Natural killer cell treated with Interleukin-12 subunit alpha and Interleukin-12 subunit beta and Interleukin-15 and Interleukin-18, amount 100 ng/mL, for 72 hours (primary cell): ENCODE results near the gene NUP188. TPM values are rescaled to one million over a fixed set of nuclear protein-coding genes. Genes with fewer than 3 reads are reported as not detected.
A peak's percentile ranks its signal among the peaks of the same experiment; 100 is the strongest.

Source experiments
- ATAC-seq, 2 donors: fragments of 150-1000 bp; cut with Tn5 transposase in 1 of 2; sonication (Bioruptor Pico), chemical (Tn5 transposase) in 1 of 2; 2 replicates each; pipeline ENCODE4 v1.10.0; 2021
- DNase-seq: peaks from one replicate; pipeline ENCODE4 v3.0.0; 2022; ENCODE audit warnings: low spot score
- H3K27ac Mint-ChIP-seq, 2 donors: 1 replicate in 1 of 2; 2 replicates in 1 of 2; pipeline ENCODE4 v1.8.0; 2022; ENCODE audit warnings: mixed read lengths in 2 of 2, mild to moderate bottlenecking in 1 of 2, moderate library complexity in 1 of 2
- H3K27me3 Mint-ChIP-seq, 2 donors: 1 replicate in 1 of 2; 2 replicates in 1 of 2; pipeline ENCODE4 v1.8.0; 2022; ENCODE audit warnings: mixed read lengths in 2 of 2
- H3K36me3 Mint-ChIP-seq: one replicate; pipeline ENCODE4 v1.8.0; 2022; ENCODE audit warnings: mixed read lengths
- H3K4me1 Mint-ChIP-seq, 2 donors: 1 replicate in 1 of 2; 2 replicates in 1 of 2; pipeline ENCODE4 v1.8.0; 2022; ENCODE audit warnings: low read depth in 2 of 2, mixed read lengths in 2 of 2, mild to moderate bottlenecking in 1 of 2
- H3K4me3 Mint-ChIP-seq: one replicate; pipeline ENCODE4 v1.8.0; 2022; ENCODE audit warnings: mixed read lengths
- H3K9me3 Mint-ChIP-seq: 2 replicates; pipeline ENCODE4 v1.8.0; 2022; ENCODE audit warnings: mixed read lengths
- total RNA-seq, 2 donors: library from RNA; stranded (reverse); gene quantifications; one replicate each; pipeline ENCODE4 v1.2.3, GENCODE V29; 2022

NUP188 gene
- total RNA-seq, 2 donors from 2014 or later, result 103 to 143 TPM

DNA sequence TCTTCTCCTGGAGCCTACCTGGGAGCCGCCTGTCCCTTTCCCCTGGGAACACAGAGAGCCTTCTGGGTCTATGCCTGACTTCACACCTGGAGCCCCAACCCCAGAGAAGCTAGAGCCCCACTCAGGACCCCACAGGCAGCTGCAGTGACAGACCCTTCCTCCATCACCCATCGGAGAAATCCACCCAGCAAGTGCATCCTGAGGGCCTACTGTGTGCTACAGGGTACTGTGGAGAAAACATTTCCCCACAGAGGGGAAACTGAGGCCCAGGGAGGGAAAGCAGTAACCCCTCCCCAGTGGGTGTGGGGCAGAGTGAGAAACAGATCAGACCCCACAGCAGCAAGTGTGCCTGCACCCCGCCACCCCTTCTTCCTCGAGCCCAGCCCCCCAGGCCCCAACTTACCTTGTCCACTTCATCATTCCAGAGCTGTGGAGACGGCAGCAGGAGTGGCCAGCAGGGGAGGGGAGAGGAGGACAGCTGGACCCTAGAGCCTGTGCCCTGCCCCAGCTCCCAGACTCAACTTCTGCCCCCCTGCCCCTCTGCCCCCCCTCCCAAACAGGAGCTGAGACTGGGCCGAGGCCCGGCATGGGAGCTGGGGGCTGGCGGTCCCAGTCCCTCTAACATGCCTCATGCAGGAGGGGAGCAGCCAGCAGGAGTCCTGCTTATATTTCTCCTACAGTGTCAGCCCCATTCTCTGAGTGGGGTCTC, 62.9 kb downstream of the NUP188 start:
- H3K9me3 Mint-ChIP-seq, result no peaks in the 10 kb centered on the region
- DNase-seq (no peak), ATAC-seq (no peak)
- no peak overlapping the region for H3K27ac Mint-ChIP-seq
- H3K36me3 Mint-ChIP-seq, result peaks cover 4% of the 10 kb centered on the region
- H3K4me1 Mint-ChIP-seq, result no peaks in the 10 kb centered on the region
- H3K27me3 Mint-ChIP-seq, result no peaks in the 10 kb centered on the region
- no peak overlapping the region for H3K4me3 Mint-ChIP-seq

DNA sequence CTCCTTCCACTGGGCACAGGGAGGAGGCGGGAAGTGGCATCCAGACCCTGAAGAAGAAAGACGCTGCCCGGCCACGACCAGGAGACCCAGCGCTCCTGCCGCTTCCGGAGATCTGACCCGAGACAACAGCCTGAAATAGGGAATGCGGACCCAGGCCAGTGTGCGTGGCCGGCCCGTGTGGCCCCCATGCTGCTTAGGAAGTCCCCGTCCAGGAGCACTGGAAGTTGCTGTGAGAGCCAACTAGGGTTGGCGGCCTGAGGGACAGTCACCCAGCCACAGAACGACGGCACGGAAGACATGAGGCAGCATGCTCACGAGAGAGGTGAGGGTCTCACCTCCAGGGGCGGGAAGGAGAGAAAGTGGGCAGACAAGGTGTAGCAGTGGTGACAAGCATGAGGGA, 63.7 kb downstream of the NUP188 start:
- H3K4me1 Mint-ChIP-seq, result no peaks in the 10 kb centered on the region
- no peaks in the 10 kb centered on the region for H3K27me3 Mint-ChIP-seq
- H3K27ac Mint-ChIP-seq, result no peak overlapping the region
- peaks cover 4% of the 10 kb centered on the region for H3K36me3 Mint-ChIP-seq
- H3K9me3 Mint-ChIP-seq, result no peaks in the 10 kb centered on the region
- no peak for DNase-seq
- no peak overlapping the region for H3K4me3 Mint-ChIP-seq
- no peak for ATAC-seq

DNA sequence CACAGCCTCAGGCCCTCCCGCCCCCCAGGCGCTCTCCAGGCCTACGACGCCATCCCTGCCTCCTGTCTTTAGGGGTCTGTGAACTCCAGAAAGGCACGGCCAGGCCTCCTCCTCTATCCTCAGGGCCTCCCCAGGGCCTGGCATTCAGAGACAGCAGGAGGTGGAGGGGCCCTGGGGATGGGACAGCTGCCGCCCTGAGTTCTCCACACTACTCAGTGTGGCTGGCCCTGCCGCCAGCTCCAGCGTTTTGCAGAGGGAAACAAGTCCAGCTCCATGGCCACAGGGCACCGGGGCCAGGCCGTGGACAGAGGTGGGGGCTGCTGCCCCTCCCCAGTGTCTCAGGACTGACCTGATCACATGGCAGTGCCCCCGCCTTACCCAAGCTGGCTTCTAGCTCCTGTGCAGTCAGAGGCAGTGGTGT, 64.3 kb downstream of the NUP188 start:
- DNase-seq, result no peak
- H3K27ac Mint-ChIP-seq, result no peak overlapping the region
- peaks cover 4% of the 10 kb centered on the region for H3K36me3 Mint-ChIP-seq
- H3K4me3 Mint-ChIP-seq, result no peak overlapping the region
- ATAC-seq, result no peak
- H3K4me1 Mint-ChIP-seq, result no peaks in the 10 kb centered on the region
- H3K9me3 Mint-ChIP-seq, result no peaks in the 10 kb centered on the region
- no peaks in the 10 kb centered on the region for H3K27me3 Mint-ChIP-seq

DNA sequence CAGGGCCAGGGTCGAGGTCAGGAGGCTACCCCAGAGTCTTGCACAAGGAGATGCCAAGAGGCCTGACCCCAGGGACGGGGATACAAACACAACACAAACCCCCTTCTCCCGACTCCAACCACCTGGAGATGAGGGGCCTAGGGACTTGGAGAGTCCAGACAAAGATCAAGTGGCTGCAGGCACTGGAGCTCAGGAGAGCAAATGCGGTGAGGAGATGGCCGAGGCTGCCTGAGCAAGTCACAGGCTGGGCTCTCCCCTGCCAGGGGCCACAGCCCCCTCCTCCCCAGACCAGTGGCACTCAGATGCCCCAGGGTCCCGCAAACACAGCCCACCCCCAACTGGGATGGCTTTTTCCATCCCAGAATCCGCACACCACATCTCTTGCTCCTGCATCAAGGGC, 64.8 kb downstream of the NUP188 start:
- H3K4me1 Mint-ChIP-seq, result no peaks in the 10 kb centered on the region
- no peaks in the 10 kb centered on the region for H3K9me3 Mint-ChIP-seq
- H3K4me3 Mint-ChIP-seq, result no peak overlapping the region
- DNase-seq, result no peak
- ATAC-seq, result no peak
- no peaks in the 10 kb centered on the region for H3K27me3 Mint-ChIP-seq
- peaks cover 4% of the 10 kb centered on the region for H3K36me3 Mint-ChIP-seq
- H3K27ac Mint-ChIP-seq, result no peak overlapping the region

DNA sequence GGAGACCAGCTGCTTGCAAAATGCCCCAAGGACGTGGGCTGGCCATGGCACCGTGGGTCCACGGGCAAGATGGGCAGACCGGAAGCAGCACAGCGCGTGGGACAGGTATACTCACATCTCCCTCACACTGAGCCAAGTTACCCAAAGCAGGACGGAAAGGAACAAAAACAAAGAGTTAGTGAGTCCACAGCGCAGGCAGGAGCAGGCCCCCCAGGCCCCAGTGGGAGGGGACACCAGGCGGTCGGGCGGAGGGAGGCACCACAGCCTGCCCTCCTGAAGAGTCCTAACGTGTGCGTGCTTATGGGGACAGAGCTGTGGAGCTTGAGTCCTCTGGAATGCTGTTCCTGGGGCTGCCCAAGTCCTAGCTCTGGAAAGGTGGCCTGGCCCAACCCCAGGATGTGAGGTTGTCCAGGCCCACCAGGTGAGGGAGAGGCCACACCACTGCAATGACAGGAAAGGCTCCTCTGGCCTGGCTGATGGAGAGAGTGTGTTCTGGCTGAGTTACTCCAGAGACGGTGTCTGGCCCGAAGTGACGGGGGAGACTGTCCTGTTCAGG, 65.5 kb downstream of the NUP188 start:
- ATAC-seq, result no peak
- no peak for DNase-seq
- H3K4me3 Mint-ChIP-seq, result no peak overlapping the region
- no peaks in the 10 kb centered on the region for H3K36me3 Mint-ChIP-seq
- H3K4me1 Mint-ChIP-seq, result no peaks in the 10 kb centered on the region
- no peak overlapping the region for H3K27ac Mint-ChIP-seq
- no peaks in the 10 kb centered on the region for H3K27me3 Mint-ChIP-seq
- H3K9me3 Mint-ChIP-seq, result no peaks in the 10 kb centered on the region

GRCh38 chr9:129013674-129014073, 66.2 kb downstream of the NUP188 start:
- H3K27ac Mint-ChIP-seq, result no peak overlapping the region
- no peaks in the 10 kb centered on the region for H3K4me1 Mint-ChIP-seq
- H3K27me3 Mint-ChIP-seq, result no peaks in the 10 kb centered on the region
- ATAC-seq (no peak), DNase-seq (no peak)
- no peak overlapping the region for H3K4me3 Mint-ChIP-seq
- H3K9me3 Mint-ChIP-seq, result no peaks in the 10 kb centered on the region
- no peaks in the 10 kb centered on the region for H3K36me3 Mint-ChIP-seq

DNA sequence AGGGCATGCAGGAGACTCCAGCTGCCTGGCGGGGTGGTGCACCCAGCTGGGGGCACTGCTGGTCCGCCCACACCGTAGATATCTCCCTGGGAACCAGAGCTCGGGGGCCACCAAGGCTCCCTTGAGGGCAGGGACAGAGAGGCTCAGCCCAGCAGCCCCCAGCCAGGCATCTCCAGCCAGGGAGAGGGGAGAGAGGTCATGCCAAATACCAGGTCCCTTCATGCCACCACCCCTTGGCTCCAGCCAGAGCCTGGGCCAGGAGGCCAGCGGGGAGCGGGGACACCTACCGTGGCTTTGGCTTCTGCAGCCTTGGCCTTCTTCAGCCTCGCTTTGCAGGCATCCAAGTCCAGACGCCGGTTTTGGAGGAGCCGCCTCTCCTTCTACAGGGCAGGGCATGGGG, 66.6 kb downstream of the NUP188 start:
- Mint-ChIP-seq H3K4me3 (no peak overlapping the region), H3K36me3 (no peaks in the 10 kb centered on the region), H3K9me3 (no peaks in the 10 kb centered on the region), H3K4me1 (no peaks in the 10 kb centered on the region), H3K27ac (no peak overlapping the region), H3K27me3 (no peaks in the 10 kb centered on the region)
- ATAC-seq, result no peak
- DNase-seq, result no peak

DNA sequence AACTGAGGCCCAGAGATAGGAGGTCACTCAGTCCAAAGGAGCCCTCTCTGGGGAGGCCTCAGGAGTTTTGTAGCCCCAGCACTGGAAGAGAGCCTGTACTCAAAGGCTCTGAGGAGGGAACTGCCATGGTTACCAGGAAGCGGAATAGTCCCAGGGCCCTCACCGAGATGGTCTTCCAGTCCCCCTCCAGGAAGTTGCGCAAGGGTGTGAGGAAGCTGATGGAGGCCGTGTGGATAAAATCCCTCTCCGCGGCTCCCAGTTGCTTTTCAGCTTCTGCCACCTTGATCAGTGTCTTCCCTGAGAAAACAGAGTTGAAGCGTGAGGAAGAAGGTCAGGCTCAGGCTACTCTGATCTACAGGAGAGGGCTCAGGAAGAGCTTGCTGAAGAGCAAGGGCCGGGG, 67.1 kb downstream of the NUP188 start:
- no peak overlapping the region for H3K27ac Mint-ChIP-seq
- H3K27me3 Mint-ChIP-seq, result no peaks in the 10 kb centered on the region
- no peaks in the 10 kb centered on the region for H3K9me3 Mint-ChIP-seq
- H3K36me3 Mint-ChIP-seq, result no peaks in the 10 kb centered on the region
- peak; percentile 42 for DNase-seq
- ATAC-seq, result no peak
- no peak overlapping the region for H3K4me3 Mint-ChIP-seq
- no peaks in the 10 kb centered on the region for H3K4me1 Mint-ChIP-seq

GRCh38 chr9:129021091-129021490, 73.6 kb downstream of the NUP188 start:
- H3K27ac Mint-ChIP-seq, result peak overlapping the region in 1 of 2 donors; percentile 45
- no peaks in the 10 kb centered on the region for H3K36me3 Mint-ChIP-seq
- peaks cover 0 to 12% of the 10 kb centered on the region in 2 donors for H3K4me1 Mint-ChIP-seq
- DNase-seq (no peak), ATAC-seq (peak; percentile 18 to 29)
- H3K4me3 Mint-ChIP-seq, result no peak overlapping the region
- no peaks in the 10 kb centered on the region for H3K27me3 Mint-ChIP-seq
- H3K9me3 Mint-ChIP-seq, result no peaks in the 10 kb centered on the region

GRCh38 chr9:129022037-129022436, 74.5 kb downstream of the NUP188 start:
- DNase-seq (no peak), ATAC-seq (no peak)
- no peak overlapping the region for H3K27ac Mint-ChIP-seq
- no peaks in the 10 kb centered on the region for H3K9me3 Mint-ChIP-seq
- no peaks in the 10 kb centered on the region for H3K36me3 Mint-ChIP-seq
- peaks cover under 1 to 12% of the 10 kb centered on the region in 2 donors for H3K4me1 Mint-ChIP-seq
- no peaks in the 10 kb centered on the region for H3K27me3 Mint-ChIP-seq
- H3K4me3 Mint-ChIP-seq, result no peak overlapping the region

DNA sequence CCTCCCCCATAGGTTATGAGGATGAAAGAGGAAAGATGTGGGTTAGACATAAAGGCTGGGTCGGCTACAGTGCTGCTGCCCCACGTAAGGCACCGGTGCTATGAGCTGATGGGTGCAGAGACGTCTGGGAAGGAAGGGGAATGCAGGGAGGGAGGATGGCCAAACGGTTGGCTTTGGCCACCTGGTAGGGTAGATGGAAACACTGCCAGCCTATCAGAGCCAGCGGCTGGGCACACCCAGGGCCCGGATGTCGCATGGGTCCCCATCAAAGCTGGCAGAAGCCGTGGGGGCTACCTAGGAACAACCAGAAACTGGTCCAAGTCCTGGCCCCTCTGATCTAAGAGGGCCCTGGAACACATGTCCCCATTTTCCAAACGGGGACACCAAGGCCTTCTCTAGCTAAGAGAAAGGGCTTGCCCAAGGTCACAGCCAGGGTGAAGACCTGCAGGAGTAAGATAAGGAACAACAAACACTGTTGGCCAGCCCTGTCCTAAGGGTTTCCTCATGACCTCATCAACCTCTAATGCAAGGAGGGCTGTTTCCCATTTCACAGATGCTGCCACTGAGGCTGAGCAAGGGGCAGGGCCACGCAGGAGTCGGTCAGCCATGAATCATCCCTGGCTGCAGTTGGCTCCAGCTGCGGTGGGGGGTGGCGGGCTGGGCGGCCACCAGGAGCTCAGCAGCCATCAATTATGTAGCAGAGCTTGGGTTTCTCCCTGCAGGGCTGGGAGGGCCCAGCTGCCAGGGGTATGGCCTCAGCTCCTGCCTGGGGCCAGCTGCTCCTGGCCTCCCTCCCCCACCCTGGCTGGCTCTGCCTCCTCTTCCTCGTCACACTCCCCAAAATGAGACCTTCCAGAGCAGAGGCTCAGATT, 75.8 kb downstream of the NUP188 start:
- peaks cover 6 to 17% of the 10 kb centered on the region in 2 donors for H3K4me1 Mint-ChIP-seq
- no peaks in the 10 kb centered on the region for H3K27me3 Mint-ChIP-seq
- DNase-seq (no peak), ATAC-seq (no peak)
- no peak overlapping the region for H3K27ac Mint-ChIP-seq
- H3K9me3 Mint-ChIP-seq, result no peaks in the 10 kb centered on the region
- H3K4me3 Mint-ChIP-seq, result no peak overlapping the region
- H3K36me3 Mint-ChIP-seq, result no peaks in the 10 kb centered on the region

DNA sequence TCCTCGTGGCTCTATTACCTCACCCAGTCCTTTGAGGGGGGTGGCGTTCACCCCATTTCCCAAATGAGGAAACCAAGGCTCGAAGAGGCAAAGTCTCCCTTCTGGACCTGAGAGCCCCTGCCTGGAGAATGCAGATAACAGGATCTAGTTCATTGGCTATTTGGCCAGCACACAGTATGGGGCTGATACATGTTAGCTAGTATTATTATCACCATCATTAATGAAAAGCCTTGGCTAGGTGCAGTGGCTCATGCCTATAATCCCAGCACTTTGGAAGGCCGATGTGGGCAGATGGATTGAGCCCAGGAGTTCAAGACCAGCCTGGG, 76.4 kb downstream of the NUP188 start:
- no peak for DNase-seq
- H3K36me3 Mint-ChIP-seq, result no peaks in the 10 kb centered on the region
- no peaks in the 10 kb centered on the region for H3K9me3 Mint-ChIP-seq
- no peak for ATAC-seq
- H3K4me3 Mint-ChIP-seq, result no peak overlapping the region
- H3K27ac Mint-ChIP-seq, result no peak overlapping the region
- no peaks in the 10 kb centered on the region for H3K27me3 Mint-ChIP-seq
- H3K4me1 Mint-ChIP-seq, result peaks cover 6 to 17% of the 10 kb centered on the region in 2 donors

- H3K27me3 Mint-ChIP-seq, result no peaks in the 10 kb centered on the region
- peak overlapping the region in 1 of 2 donors; percentile 59 for H3K27ac Mint-ChIP-seq
- H3K9me3 Mint-ChIP-seq, result no peaks in the 10 kb centered on the region
- H3K4me3 Mint-ChIP-seq, result peak overlapping the region; percentile 89
- DNase-seq (no peak), ATAC-seq (no peak)
- no peaks in the 10 kb centered on the region for H3K36me3 Mint-ChIP-seq
- peaks cover 6 to 17% of the 10 kb centered on the region in 2 donors for H3K4me1 Mint-ChIP-seq
Measured at GRCh38 chr9:129026442-129027223, 79.1 kb downstream of the NUP188 start.
